Stimulated activated CD8-positive, alpha-beta memory T cell treated with anti-CD3 and anti-CD28 coated beads, Interleukin-12 subunit alpha, Interleukin-12 subunit beta, amount 100 ng/mL, for 4 hours (primary cell): ENCODE data around the gene ANKS3.

Source experiments
- DNase-seq: peaks from one replicate; pipeline ENCODE4 v3.0.0-alpha.2; 2020; ENCODE audit warnings: low read depth

The ANKS3 gene

GRCh38 chr16:4684763-4685162, 49.3 kb downstream of the ANKS3 start:
- DNase-seq, result no peak

DNA sequence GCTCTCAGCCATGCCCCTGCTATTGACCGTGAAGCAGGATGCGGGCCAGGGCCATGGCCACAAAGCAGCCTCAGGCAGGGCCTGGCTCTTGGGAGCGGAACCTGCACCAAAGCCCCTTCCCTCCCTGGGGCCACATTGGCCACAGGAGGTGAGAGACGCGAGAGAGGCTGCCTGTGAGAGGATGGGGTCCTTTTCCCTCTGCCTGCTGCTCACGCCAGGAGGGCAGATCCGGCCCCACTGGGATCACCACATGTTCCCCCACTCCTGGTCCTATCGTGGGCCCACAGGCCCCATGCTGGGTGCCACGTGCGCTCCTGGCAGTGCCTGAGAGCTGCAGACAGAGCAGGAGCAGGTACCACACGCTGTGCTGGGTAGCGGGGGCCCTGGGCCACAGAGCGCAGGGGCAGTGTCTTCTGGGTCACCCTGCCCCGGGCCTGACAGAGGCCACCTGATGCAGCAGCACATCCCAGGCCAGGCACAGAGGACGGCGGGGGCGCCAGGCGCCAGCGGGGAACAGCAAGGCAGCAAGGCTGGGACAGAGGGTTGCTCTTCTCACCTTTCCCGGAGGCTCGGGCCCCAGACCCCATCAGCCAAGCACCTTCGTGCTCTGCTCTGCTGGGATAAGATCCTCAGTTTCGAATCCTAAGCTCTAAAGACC, 49.9 kb downstream of the ANKS3 start:
- DNase-seq, result no peak

DNA sequence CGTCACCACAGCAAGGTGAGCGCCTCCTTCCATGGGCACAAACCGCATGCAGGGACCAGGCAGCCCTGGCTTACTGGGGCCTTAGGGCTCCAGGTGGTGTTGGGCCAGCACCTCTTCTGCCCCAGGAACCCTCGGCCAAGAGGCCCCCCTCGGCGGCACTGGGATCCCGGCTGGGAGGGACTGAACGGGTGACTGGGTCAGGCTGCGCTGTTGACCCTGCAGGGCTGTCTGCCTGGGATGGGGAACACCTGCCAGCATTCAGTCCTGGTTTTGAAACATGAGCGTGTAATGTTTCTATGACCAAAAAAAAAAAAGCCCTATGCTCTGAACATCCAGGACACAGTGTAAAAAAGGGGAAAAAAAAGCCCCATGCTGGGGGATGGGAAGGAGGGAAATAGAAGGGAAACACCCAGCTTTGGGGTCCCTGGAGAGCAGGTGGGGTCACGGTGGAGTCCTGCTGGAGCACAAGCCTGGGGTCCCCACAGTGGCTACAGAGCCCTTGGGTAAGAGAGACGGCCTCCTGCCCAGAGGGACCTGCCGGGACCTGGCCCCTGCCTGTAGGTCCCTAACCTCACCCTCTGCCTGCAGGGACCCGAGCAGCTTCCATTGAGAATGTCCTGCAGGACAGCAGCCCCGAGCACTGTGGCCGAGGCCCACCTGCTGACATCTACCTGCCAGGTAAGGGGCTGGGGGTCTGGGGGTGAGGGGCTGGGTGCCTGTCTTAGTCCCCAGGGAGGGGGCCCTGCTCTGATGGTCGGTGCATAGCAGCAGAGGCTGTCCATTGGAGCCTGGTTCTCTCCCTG, 50.6 kb downstream of the ANKS3 start:
- DNase-seq, result no peak

DNA sequence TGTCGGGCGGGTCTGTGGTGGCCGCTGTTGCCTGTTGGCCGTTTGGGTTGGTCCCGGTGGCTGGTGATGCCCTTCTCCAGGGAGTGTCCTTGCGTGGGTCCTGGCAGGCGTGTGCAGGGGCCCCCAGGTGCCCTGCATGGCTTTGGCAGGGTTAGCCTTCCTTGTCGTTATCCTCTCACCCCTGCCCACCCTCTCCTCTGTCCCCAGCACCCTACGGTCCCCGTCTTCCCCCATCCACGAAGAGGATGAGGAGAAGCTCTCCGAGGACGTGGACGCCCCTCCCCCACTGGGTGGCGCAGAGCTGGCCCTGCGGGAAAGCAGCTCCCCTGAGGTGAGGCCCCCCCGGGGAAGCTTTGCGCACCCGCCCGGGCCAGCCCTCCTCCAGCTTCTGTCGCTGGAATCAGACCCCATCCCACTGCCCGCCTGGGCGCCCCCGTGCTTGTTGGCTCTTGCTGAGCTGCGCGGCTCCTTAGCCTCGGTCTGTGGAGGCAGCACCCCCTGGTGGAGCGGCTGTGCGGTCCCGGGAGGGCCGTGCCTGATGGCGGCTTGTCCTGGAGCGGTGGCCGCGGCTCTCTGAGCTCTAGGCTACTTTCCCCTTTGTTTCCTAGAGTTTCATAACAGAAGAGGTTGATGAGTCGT, 51.3 kb downstream of the ANKS3 start:
- DNase-seq, result no peak

DNA sequence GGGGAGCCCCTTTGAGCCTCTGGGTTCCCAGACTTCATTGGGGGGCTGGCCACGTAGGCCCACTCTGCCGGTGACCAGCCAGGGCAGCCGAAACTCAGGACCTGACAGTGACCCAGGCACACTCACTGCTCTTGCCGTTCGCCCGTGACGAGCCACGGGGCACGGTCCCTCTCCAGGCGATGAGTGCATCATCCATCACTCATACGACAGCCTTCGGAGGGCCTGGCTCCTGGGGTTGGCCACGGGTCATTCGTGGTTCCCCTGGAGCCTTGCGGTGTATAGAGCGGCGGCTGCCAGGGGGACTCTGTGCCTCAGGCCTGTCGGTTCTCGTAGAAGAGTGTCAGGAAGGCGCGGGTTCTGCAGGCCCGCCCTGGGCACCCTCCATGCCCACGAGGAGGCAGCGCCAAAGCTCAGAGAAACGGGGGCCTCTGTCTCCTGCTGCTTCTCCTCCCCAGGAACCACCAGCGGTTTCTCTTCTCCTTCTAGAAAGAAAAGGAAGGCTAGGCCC, 51.9 kb downstream of the ANKS3 start:
- DNase-seq, result no peak

DNA sequence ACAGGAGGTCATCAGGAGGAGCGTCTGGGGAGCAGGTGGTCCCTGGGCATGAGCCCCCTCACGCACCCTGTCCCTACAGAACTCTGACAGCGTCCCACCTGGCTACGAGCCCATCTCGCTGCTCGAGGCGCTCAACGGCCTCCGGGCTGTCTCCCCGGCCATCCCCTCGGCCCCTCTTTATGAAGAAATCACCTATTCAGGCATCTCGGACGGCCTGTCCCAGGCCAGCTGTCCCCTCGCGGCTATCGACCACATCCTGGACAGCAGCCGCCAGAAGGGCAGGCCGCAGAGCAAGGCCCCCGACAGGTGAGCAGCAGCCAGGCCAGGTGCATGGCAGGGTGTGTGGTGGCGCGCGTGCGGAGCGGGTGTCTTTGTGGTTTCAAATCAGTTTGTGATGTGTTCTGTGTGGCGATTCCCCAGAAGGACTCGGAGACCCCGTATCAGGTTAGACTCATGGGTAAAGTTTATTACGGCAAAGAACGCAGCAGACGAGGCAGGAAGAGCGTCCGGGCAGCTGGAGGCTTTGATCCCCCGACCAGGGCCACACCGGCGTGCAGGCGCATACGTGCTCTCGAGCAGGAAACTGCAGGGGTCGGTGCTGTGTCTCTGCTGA, 52.5 kb downstream of the ANKS3 start:
- no peak for DNase-seq

DNA sequence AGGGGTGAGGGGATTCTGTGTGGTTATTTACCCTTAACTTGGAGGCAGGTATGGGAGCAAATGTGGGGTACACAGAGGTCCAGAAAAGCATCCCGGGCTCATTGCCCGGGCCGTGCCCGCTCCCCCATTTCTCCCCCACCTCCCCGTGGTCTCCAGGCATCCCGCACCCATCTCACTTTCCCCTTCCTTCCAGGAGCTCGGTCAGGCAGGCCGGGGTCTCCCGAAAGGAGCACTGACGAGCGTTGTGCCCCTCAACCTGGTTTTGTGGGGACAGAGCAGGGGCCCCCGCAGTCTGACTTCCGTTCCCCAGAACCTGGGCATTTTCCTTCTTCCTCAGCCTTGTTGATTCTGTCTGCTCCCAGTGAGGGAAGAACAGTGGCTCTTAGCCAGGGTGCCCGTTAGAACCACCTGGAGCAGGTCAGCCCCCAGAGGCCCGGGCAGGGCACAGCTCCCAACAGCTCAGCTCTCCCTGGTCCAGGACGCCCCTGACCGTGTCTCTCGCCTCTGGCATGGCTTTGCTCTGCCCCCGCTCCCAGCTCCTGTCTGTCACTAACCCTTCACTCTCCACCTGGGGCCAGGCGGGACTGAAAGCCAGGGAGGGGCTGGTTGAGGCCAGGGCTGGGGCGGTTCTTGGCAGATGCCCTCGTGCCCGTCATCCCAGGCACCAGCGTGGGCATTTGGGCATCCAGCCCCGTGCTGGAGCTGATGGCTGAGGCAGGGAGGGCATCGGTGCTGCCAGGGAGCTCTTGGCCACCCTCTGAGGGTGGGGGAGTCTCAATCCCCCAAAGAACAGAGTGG, 53.2 kb downstream of the ANKS3 start:
- no peak for DNase-seq

- DNase-seq, result no peak
Measured at GRCh38 chr16:4679850-4680636, 54.0 kb downstream of the ANKS3 start.

DNA sequence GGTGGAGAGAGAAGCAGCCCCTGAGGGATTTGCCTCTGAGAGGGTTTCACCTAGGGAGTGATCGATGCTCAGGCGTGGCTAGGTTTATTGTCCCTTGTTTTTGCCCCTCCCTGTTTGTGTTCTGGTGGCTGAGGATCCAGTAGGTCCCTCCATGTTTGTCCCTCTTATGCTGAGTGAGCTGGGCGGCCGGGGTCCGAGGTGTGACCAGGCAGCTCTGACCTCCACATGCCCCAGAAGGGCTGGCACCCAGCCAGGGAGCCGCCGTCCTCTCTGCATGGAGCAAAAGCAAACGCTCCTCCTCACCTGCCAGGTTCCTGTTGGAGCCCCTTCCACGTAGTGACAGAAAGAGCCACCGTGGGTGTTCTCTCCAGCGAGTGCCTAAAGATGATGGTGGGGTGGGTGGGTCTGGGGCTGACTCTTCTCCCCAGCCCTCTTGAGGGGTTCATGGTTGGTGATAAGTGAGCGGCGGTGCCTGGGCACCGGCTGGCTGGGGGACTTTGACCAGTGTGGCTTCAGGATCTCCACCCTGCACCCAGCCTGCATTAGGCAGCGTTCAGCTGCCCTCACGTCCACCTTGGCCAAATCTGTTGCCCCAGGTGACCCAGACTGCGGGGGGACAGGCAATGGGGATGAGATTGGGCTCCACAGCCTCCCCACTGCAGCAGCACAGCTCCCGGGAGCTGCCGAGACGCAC, 54.8 kb downstream of the ANKS3 start:
- DNase-seq, result no peak

DNA sequence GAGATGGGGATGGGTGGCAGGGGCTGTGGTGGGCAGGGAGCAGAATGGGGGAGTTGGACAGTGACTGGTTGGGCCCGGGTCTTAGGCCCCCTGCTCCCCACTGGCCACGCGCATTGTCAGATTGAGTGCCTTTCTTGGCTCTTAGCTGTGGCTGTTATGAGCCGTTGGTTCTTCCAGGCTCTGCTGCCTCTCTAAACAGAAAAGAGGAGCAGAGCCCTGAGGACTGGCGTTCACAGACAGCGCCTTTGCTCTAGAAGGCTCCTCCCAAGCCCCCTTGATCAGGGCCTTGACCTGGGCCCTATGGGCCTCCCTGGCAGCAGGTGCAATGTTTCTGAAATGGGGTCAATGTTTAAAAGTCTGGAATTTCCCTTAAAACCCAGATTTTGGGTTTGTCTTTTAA, 55.5 kb downstream of the ANKS3 start:
- no peak for DNase-seq

- DNase-seq, result no peak
Measured at GRCh38 chr16:4677994-4678393, 56.1 kb downstream of the ANKS3 start.

GRCh38 chr16:4677390-4677789, 56.7 kb downstream of the ANKS3 start:
- DNase-seq, result no peak

- no peak for DNase-seq
Measured at GRCh38 chr16:4676831-4677230, 57.2 kb downstream of the ANKS3 start.

DNA sequence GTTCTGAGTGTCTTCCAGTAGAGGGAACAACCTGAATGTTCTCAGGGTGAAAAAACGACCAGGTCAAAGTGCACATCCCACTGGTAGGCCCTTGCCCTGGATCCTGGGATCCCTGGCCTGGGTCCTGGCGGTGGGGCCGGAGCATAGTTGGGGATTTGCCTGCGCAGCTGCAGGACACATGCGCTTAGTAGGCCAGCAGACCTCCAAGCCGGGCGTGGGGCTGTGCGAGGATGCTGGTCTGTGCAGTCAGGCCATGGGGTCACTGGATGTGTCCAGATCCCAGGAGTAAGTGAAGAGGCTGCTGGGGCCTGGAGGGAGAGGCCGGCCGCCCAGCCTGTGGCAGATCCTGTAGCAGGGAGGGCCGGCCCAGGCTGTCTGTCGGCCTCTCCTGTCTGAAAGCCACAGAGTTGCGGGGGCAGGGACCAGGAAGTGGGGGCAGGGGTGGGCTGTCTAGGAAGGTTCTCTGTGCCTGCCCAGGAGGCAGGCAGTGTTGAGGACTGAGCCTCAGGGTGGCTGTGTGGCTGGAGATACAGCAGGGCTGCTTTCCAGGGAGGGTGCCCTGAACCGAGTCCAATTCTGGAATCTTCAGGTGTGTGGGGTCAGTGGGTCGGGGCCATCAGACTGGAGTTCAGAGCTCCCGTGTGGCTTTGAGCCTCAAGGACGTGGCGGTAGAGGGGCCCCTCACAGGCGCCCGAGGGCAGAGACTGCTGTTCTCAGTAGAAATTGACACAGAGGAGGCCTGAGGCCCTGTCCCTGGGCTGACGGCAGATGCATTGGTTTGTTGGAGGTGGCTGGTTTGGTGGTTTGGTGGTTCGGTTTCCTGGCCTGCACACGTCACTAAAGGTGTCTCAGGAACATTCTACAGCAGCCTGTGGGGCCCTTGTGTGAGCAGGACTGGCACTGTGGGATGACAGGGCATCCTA, 57.9 kb downstream of the ANKS3 start:
- peak; percentile 33 for DNase-seq

- DNase-seq, result no peak
Measured at GRCh38 chr16:4674926-4675530, 59.0 kb downstream of the ANKS3 start.

GRCh38 chr16:4673387-4674046, 60.6 kb downstream of the ANKS3 start:
- no peak for DNase-seq

- no peak for DNase-seq
Measured at GRCh38 chr16:4668313-4668960, 65.6 kb downstream of the ANKS3 start.
